Keratinocyte (primary cell): Measurements from ENCODE around the gene TAMM41.
"Not testable (repeated sequence)": the region's sequence is repeated elsewhere in the genome, so short reads cannot be mapped to it uniquely, and the experiment has no call there.

ENCODE experiments used
- EZH2 ChIP-seq: IDR thresholded peaks from one replicate; pipeline ENCODE4 v1.6.1; 2012; ENCODE audit warnings: inconsistent platforms, mild to moderate bottlenecking, low read length, moderate library complexity
- TF ChIP-seq, protein P1 (sequence below), 3 experiments: IDR thresholded peaks in 1 of 3; conservative IDR thresholded peaks in 1 of 3; optimal IDR thresholded peaks in 1 of 3; 2 replicates in 2 of 3; 3 replicates in 1 of 3; pipeline versions ENCODE3 to v1.5.1; 2011; ENCODE audit warnings: low read length in 3 of 3, mild to moderate bottlenecking in 3 of 3, moderate library complexity in 2 of 3, control low read depth in 1 of 3, inconsistent platforms in 1 of 3; ENCODE audit not compliant: insufficient read depth in 2 of 3; ENCODE audit errors: extremely low read depth in 1 of 3

DNA sequence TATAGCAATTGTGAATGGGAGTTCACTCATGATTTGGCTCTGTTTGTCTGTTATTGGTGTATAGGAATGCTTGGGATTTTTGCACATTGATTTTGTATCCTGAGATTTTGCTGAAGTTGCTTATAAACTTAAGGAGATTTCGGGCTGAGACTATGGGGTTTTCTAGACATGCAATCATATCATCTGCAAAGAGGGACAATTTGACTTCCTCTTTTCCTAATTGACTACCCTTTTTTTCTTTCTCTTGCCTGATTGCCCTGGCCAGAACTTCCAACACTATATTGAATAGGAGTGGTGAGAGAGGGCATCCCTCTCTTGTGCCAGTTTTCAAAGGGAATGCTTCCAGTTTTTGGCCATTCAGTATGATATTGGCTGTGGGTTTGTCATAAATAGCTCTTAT, 17.1 kb upstream of the TAMM41 start:
- TF ChIP-seq, protein P1, sequence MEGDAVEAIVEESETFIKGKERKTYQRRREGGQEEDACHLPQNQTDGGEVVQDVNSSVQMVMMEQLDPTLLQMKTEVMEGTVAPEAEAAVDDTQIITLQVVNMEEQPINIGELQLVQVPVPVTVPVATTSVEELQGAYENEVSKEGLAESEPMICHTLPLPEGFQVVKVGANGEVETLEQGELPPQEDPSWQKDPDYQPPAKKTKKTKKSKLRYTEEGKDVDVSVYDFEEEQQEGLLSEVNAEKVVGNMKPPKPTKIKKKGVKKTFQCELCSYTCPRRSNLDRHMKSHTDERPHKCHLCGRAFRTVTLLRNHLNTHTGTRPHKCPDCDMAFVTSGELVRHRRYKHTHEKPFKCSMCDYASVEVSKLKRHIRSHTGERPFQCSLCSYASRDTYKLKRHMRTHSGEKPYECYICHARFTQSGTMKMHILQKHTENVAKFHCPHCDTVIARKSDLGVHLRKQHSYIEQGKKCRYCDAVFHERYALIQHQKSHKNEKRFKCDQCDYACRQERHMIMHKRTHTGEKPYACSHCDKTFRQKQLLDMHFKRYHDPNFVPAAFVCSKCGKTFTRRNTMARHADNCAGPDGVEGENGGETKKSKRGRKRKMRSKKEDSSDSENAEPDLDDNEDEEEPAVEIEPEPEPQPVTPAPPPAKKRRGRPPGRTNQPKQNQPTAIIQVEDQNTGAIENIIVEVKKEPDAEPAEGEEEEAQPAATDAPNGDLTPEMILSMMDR (optimal IDR thresholded peaks at IDR 0.05 in 1 of 3, IDR thresholded peaks at IDR 0.05 in 1 of 3, conservative IDR thresholded peaks at IDR 0.05 in 1 of 3; ENCODE audit: extremely low read depth in 1 of 3, insufficient read depth in 2 of 3, low read length in 3 of 3): not testable (repeated sequence)
- TF ChIP-seq EZH2: not testable (repeated sequence)
